NCI-H510A treated with DMSO at 0.1 percent for 48 hours (cell line): ENCODE measurements around the gene PDPK1.

Experiments used
- DNase-seq: peaks from one replicate; lab custom pipeline; 2025; lab: John Stamatoyannopoulos, UW

PDPK1 gene

GRCh38 chr16:2537451-2538379, at the start of gene PDPK1:
Gene PDPK1 (plus strand): TSS chr16:2538021. CDS start chr16:2538113, 92 bp downstream.
- DNase-seq = peak; percentile 64

DNA sequence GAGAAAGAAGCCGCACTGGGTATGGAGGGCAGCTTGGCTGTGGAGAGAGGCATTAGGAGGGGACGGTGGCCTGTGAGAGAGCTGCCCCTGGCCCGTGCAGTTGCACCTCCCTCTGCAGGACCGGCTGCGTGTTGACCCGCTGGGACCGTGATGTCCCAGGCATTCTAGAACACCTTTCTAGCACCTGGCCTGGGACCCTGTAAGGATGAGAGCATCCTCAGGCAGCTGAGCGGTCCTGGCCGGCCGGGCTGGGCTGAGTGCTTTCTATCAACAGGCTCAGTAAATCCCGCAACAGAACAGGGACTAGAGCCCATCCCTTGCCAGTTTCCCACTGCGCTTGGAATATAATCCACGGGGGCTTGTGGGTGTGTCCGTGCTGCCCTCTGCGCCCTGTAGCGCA, 48.2 kb upstream of the PDPK1 start:
- no peak for DNase-seq

- DNase-seq = peak; percentile 65
Observed at GRCh38 chr16:2490190-2491105, 47.4 kb upstream of the PDPK1 start.

- DNase-seq = no peak
Observed at GRCh38 chr16:2492292-2492691, 45.5 kb upstream of the PDPK1 start.

- no peak for DNase-seq
Observed at GRCh38 chr16:2493605-2494004, 44.2 kb upstream of the PDPK1 start.

DNA sequence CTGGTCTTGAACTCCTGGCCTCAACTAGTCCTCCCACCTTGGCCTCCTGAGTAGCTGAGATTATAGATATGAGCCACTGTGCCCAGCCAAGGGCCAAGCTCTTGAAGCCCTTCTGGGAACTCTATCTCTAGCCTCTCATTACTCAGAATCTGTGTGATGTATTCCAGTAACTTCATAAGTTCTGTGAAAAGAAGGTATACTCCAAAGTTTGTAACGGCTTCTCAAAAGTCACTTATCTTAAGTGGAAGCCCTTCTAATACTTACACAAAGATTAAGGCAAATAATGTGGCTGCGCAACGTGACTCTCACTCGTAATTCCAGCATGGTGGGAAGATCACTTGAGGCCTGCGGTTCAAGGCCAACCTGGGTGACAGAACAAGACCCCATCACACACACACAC, 43.2 kb upstream of the PDPK1 start:
- DNase-seq = no peak

DNA sequence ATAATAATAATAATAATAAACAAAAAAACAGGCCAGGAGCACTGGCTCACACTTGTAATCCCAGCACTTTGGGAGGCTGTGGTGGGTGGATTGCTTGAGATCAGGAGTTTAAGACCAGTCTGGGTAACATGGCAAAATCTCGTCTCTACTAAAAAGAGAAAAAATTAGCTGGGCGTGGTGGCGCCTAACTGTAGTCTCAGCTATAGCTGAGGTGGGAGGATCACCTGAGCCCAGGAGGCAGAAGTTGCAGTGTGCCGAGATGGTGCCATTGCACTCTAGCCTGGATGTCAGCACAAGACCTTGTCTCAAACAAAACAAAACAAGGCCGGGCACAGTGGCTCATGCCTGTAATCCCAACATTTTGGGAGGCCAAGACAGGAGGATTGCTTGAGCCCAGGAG, 42.8 kb upstream of the PDPK1 start:
- no peak for DNase-seq

DNA sequence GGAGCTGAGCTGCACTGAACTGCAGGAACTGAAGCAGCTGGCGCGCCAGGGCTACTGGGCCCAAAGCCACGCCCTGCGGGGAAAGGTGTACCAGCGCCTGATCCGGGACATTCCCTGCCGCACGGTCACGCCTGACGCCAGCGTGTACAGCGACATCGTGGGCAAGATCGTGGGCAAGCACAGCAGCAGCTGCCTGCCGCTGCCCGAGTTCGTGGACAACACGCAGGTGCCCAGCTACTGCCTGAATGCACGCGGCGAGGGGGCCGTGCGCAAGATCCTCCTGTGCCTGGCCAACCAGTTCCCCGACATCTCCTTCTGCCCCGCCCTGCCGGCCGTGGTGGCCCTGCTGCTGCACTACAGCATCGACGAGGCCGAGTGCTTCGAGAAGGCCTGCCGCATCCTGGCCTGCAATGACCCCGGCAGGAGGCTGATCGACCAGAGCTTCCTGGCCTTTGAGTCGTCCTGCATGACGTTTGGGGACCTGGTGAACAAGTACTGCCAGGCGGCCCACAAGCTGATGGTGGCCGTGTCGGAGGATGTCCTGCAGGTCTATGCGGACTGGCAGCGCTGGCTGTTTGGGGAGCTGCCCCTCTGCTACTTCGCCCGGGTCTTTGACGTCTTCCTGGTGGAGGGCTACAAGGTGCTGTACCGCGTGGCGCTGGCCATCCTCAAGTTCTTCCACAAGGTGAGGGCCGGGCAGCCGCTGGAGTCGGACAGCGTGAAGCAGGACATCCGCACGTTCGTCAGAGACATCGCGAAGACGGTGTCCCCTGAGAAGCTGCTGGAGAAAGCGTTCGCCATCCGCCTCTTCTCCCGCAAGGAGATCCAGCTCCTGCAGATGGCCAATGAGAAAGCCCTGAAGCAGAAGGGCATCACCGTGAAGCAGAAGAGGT, 41.4 kb upstream of the PDPK1 start:
- DNase-seq = no peak

DNA sequence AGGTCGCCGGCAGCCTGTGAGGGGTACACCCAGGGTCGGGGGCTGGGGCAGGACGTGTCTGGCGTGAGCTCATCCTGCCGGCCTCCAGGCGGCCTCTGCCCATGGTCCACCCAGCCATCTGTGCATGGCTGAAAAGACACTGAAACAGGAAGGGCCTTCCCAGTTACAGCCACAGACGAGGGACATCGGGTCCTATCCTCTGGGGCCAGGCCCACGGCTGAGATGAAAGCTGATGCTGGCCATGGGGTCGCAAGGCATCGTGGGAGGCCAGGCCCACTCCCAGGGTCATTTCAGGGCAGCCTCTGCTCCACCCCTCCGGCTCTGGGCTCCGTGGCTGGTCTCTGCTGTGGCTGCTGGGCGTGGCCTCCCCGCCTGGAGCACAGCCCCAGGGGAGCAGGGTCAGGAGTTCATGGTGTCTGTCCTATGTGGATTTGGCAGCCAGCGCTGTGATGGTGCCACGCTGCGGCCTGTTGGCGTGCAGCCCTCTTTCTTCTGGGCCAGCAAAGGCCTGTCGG, 40.6 kb upstream of the PDPK1 start:
- DNase-seq = no peak

- no peak for DNase-seq
Observed at GRCh38 chr16:2497695-2498484, 39.9 kb upstream of the PDPK1 start.

- no peak for DNase-seq
Observed at GRCh38 chr16:2498531-2499253, 39.1 kb upstream of the PDPK1 start.

DNA sequence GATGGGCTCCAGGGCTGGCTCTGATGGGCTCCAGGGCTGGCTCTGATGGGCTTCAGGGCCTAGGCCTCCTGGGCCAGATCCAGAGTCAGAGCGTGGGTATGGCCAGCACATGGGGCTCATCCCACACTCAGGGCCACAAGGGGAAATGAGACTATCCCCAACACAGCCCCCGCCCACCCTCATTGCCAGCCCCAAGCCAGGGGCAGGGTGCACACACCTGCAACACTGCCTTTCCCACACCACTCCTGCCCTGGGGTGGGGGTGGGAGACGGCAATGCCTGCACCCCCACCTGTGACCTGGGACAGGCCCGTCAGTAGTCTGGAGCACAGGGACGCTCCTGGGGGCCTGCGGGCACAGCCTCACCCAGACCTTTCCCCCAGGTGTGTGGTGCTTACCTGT, 38.4 kb upstream of the PDPK1 start:
- no peak for DNase-seq

- no peak for DNase-seq
Observed at GRCh38 chr16:2499890-2500429, 37.9 kb upstream of the PDPK1 start.

- no peak for DNase-seq
Observed at GRCh38 chr16:2500430-2500917, 37.3 kb upstream of the PDPK1 start.

GRCh38 chr16:2500918-2501750, 36.7 kb upstream of the PDPK1 start:
- peak; percentile 69 for DNase-seq

DNA sequence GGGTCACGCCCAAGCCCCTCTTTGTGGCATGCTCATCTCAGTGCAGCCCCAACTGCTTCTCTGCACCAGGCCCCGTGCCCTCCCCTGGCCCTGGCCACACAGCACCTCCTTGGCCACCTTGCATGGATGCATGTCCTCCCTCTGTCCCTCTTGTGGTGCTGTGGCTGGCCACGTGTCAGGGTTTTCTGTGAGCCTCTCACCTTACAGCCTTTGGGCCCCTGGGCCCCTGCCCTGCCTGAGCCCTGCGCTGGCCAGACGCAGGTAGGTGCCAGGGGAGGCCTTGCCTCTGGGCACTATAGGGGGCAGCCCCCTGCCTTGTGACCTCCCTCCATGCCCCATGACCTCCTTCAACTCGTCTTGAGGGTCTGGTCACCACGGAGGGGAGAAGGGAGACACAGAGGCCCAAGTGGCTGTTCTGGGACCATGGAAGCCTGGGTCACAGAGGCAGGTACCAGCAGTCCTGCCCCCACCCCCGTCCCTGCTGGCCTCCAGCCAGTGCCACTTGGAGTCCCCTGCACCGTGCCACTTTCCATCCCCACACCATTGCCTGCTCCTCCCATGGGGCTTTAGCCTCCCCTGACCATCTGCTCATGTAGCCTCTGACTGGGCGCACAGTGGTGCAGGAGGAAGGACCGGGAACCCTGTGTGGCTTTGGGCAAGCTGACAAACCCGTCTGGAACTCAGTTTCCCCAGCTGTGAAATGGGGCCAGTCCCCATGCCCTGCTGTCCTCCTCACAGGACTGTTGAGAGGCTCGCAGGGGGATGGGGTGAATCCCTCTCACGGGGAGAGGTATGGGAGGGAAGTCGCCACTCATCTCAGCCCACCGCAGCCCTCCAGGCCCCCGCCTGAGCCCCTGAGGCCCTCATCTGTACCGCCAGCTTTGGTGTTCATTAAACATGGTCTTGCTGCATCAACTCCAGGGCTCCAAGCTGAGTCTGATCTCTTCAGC, 35.6 kb upstream of the PDPK1 start:
- DNase-seq = no peak

DNA sequence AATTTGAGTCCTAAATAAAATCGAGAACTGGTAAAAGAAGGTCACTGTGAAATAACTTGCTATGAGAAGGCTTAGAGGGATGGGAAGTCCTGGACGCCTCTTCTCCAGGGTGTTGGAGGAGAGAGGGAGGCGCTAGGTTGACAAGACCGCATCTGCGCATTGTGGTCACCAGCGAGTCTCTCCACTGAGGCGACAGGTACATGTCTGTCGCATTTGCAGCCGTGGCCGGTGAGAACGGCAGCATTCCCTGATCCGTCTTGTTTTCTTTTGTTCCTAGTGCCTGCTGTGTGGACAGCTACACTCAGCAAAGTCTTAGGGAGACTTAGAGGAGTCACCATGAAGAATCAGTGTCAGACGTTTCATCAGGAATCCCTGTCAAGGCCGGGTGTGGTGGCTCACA, 32.1 kb upstream of the PDPK1 start:
- no peak for DNase-seq
